Tibial artery (tissue), 4 donors: ENCODE measurements around the gene C1orf21.

Experiments used
- DNase-seq, 2 donors: peaks; one replicate each; pipeline ENCODE4 v3.0.0-alpha.2; 2019
- H3K27ac ChIP-seq, 2 donors: fragments of 200-600 bp; sonication (generic) in 1 of 2; 1 replicate in 1 of 2; 2 replicates in 1 of 2; pipeline ENCODE4 v1.5.1; 2018 to 2019; ENCODE audit warnings: mild to moderate bottlenecking in 1 of 2
- H3K27me3 ChIP-seq, 2 donors: fragments of 200-600 bp; sonication (generic) in 1 of 2; one replicate each; pipeline versions ENCODE4 v1.5.1 to v1.6.0; 2016 to 2019
- H3K36me3 ChIP-seq, 3 donors: fragments of 200-600 bp; sonication (generic) in 2 of 3; one replicate each; pipeline ENCODE4 v1.5.1; 2016 to 2019; ENCODE audit warnings: mild to moderate bottlenecking in 2 of 3
- H3K4me1 ChIP-seq, 4 donors: fragments of 200-600 bp; sonication (generic) in 2 of 4; 1 replicate in 3 of 4; 2 replicates in 1 of 4; pipeline ENCODE4 v1.5.1; 2016 to 2019
- H3K4me3 ChIP-seq, 2 donors: fragments of 200-600 bp; sonication (generic) in 1 of 2; 1 replicate in 1 of 2; 2 replicates in 1 of 2; pipeline ENCODE4 v1.5.1; 2018 to 2019; ENCODE audit warnings: mild to moderate bottlenecking in 2 of 2
- H3K9me3 ChIP-seq, 3 donors: fragments of 200-600 bp; sonication (generic) in 1 of 3; one replicate each; pipeline ENCODE4 v1.5.1; 2016 to 2019
- CTCF ChIP-seq, 2 experiments: fragments of 200-600 bp in 1 of 2; fragments of 450-650 bp in 1 of 2; IDR thresholded peaks; one replicate each; pipeline ENCODE4 v1.5.1; 2017 to 2019; ENCODE audit warnings: antibody characterized with exemption in 2 of 2, mild to moderate bottlenecking in 1 of 2, moderate library complexity in 1 of 2
- intact Hi-C: fragments of 100-400 bp; cut with DNase I; formaldehyde crosslinking; loops from one replicate; pipeline ENCODE4 v1.15.0; 2023; ENCODE audit warnings: low total_unique reads

The C1orf21 gene

GRCh38 chr1:184595596-184595995 is 208.8 kb downstream of the C1orf21 start:
- intact Hi-C loops = no loop called here
- no peak for TF ChIP-seq CTCF (IDR thresholded peaks at IDR 0.05)
- H3K27me3 ChIP-seq = no peaks in the 10 kb centered on the region
- no peaks in the 10 kb centered on the region for H3K9me3 ChIP-seq
- no peaks in the 10 kb centered on the region for H3K36me3 ChIP-seq
- no peak overlapping the region for H3K27ac ChIP-seq
- no peaks in the 10 kb centered on the region for H3K4me1 ChIP-seq
- H3K4me3 ChIP-seq = no peak overlapping the region
- no peak for DNase-seq

- intact Hi-C loops = no loop called here
- Histone ChIP-seq H3K27me3 (no peaks in the 10 kb centered on the region), H3K9me3 (no peaks in the 10 kb centered on the region), H3K27ac (no peak overlapping the region), H3K4me3 (no peak overlapping the region), H3K4me1 (no peaks in the 10 kb centered on the region), H3K36me3 (no peaks in the 10 kb centered on the region)
- no peak for TF ChIP-seq CTCF (IDR thresholded peaks at IDR 0.05)
- no peak for DNase-seq
Observed at GRCh38 chr1:184596950-184597645, 210.3 kb downstream of the C1orf21 start.

GRCh38 chr1:184597650-184598357 is 211.0 kb downstream of the C1orf21 start:
- Histone ChIP-seq H3K36me3 (no peaks in the 10 kb centered on the region), H3K27me3 (no peaks in the 10 kb centered on the region), H3K9me3 (no peaks in the 10 kb centered on the region), H3K27ac (no peak overlapping the region), H3K4me3 (no peak overlapping the region), H3K4me1 (no peaks in the 10 kb centered on the region)
- no peak for DNase-seq
- no peak for TF ChIP-seq CTCF (IDR thresholded peaks at IDR 0.05)
- intact Hi-C loops = no loop called here

- no peak for DNase-seq
Observed at GRCh38 chr1:184598403-184599193, 211.8 kb downstream of the C1orf21 start.

More at GRCh38 chr1:184598403-184599193, 211.8 kb downstream of the C1orf21 start:
- intact Hi-C loops = no loop called here
- no peaks in the 10 kb centered on the region for H3K4me1 ChIP-seq
- no peaks in the 10 kb centered on the region for H3K36me3 ChIP-seq
- no peak overlapping the region for H3K27ac ChIP-seq
- TF ChIP-seq CTCF (IDR thresholded peaks at IDR 0.05) = no peak
- H3K27me3 ChIP-seq = no peaks in the 10 kb centered on the region
- no peak overlapping the region for H3K4me3 ChIP-seq
- H3K9me3 ChIP-seq = no peaks in the 10 kb centered on the region
